ENCODE results near the gene VANGL1.

The VANGL1 gene

GRCh38 chr1:115669886-115670285, 28.1 kb downstream of the VANGL1 start:
- no peak for DNase-seq

- DNase-seq = peak; percentile 70
These were observed 28.9 kb downstream of the VANGL1 start for GRCh38 chr1:115670476-115671175.

- DNase-seq = no peak
These were observed 29.6 kb downstream of the VANGL1 start for GRCh38 chr1:115671176-115671934.

GRCh38 chr1:115672224-115673009, 30.6 kb downstream of the VANGL1 start:
- no peak for DNase-seq

GRCh38 chr1:115676498-115677181, 34.9 kb downstream of the VANGL1 start:
- no peak for DNase-seq

GRCh38 chr1:115677182-115677555, 35.4 kb downstream of the VANGL1 start:
- no peak for DNase-seq

- no peak for DNase-seq
These were observed 35.8 kb downstream of the VANGL1 start for GRCh38 chr1:115677565-115677964.

GRCh38 chr1:115678141-115678540, 36.4 kb downstream of the VANGL1 start:
- DNase-seq = no peak

GRCh38 chr1:115679141-115679611, 37.4 kb downstream of the VANGL1 start:
- no peak for DNase-seq

GRCh38 chr1:115680730-115681111, 39.0 kb downstream of the VANGL1 start:
- DNase-seq = no peak

- no peak for DNase-seq
These were observed 41.0 kb downstream of the VANGL1 start for GRCh38 chr1:115682792-115683191.

- no peak for DNase-seq
These were observed 43.4 kb downstream of the VANGL1 start for GRCh38 chr1:115685029-115685705.

GRCh38 chr1:115687744-115688143, 46.0 kb downstream of the VANGL1 start:
- DNase-seq = no peak

- no peak for DNase-seq
These were observed 49.2 kb downstream of the VANGL1 start for GRCh38 chr1:115690972-115691371.

GRCh38 chr1:115692224-115692623, 50.5 kb downstream of the VANGL1 start:
- no peak for DNase-seq

GRCh38 chr1:115694805-115695204, 53.0 kb downstream of the VANGL1 start:
- DNase-seq = peak; percentile 74

- DNase-seq = no peak
These were observed 55.8 kb downstream of the VANGL1 start for GRCh38 chr1:115697619-115698018.

GRCh38 chr1:115701090-115701489, 59.3 kb downstream of the VANGL1 start:
- DNase-seq = no peak

- DNase-seq = no peak
These were observed 61.2 kb downstream of the VANGL1 start for GRCh38 chr1:115702959-115703358.

- DNase-seq = no peak
These were observed 63.5 kb downstream of the VANGL1 start for GRCh38 chr1:115705085-115705951.

- no peak for DNase-seq
These were observed 64.2 kb downstream of the VANGL1 start for GRCh38 chr1:115705963-115706362.

All from NCI-H748 treated with DMSO at 0.1 percent for 48 hours (cell line).